IPS-NIHi7 (cell line): ENCODE results near the gene NID1.

Experiments used
- DNase-seq: peaks from one replicate; pipeline ENCODE4 v3.0.0; 2012; ENCODE audit warnings: mixed read lengths; ENCODE audit errors: extremely low spot score

The NID1 gene

GRCh38 chr1:236067854-236068454 is 3.1 kb upstream of the NID1 start:
- no peak for DNase-seq

- no peak for DNase-seq
These were observed 2.0 kb upstream of the NID1 start for GRCh38 chr1:236066828-236067386.

GRCh38 chr1:236066054-236066453 is 1.2 kb upstream of the NID1 start:
- DNase-seq, result no peak

GRCh38 chr1:236065509-236066005 is 667 bp upstream of the NID1 start:
- DNase-seq, result peak; percentile 63

- peak; percentile 43 for DNase-seq
These were observed 794 bp downstream of the NID1 start for GRCh38 chr1:236063919-236064673.

GRCh38 chr1:236063551-236063918 is 1.4 kb downstream of the NID1 start:
- DNase-seq, result no peak

GRCh38 chr1:236060286-236060685 is 4.6 kb downstream of the NID1 start:
- DNase-seq, result no peak

- no peak for DNase-seq
These were observed 5.9 kb downstream of the NID1 start for GRCh38 chr1:236059011-236059410.

GRCh38 chr1:236058141-236058934 is 6.6 kb downstream of the NID1 start:
- DNase-seq, result no peak

GRCh38 chr1:236057546-236057945 is 7.3 kb downstream of the NID1 start:
- DNase-seq, result no peak

- DNase-seq, result no peak
These were observed 12.5 kb downstream of the NID1 start for GRCh38 chr1:236052232-236052993.

GRCh38 chr1:236051242-236051791 is 13.6 kb downstream of the NID1 start:
- DNase-seq, result peak; percentile 32

GRCh38 chr1:236045771-236046170 is 19.1 kb downstream of the NID1 start:
- DNase-seq, result no peak

GRCh38 chr1:236044341-236044740 is 20.5 kb downstream of the NID1 start:
- no peak for DNase-seq

- no peak for DNase-seq
These were observed 23.0 kb downstream of the NID1 start for GRCh38 chr1:236041631-236042618.

GRCh38 chr1:236039740-236040685 is 24.9 kb downstream of the NID1 start:
- DNase-seq, result no peak

GRCh38 chr1:236038034-236038433 is 26.9 kb downstream of the NID1 start:
- DNase-seq, result no peak

GRCh38 chr1:236035681-236036101 is 29.2 kb downstream of the NID1 start:
- no peak for DNase-seq

- DNase-seq, result no peak
These were observed 31.6 kb downstream of the NID1 start for GRCh38 chr1:236033336-236033735.
